ENCODE measurements around the gene IFNA5.

IFNA5 gene

GRCh38 chr9:21289848-21290247 is 15.3 kb downstream of the IFNA5 start:
- DNase-seq = no peak

DNA sequence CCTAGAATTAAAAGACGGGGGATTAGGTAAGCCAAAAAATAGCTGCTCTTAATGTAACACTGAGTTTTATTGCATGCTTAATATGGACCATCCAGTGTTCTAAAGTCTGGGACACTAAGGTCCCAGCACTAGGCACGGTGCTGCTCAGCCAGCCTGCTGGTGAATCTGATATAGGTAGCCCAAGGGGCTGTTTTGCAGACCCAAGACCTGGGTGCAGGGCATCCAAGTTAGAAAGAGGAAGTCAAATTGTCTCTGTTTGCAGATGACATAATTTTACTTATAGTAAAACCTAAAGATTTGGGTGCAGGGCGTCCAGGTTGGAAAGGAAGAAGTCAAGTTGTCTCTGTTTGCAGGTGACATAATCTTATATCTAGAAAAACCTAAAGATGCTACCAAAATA is 17.8 kb downstream of the IFNA5 start:
- no peak for DNase-seq

DNA sequence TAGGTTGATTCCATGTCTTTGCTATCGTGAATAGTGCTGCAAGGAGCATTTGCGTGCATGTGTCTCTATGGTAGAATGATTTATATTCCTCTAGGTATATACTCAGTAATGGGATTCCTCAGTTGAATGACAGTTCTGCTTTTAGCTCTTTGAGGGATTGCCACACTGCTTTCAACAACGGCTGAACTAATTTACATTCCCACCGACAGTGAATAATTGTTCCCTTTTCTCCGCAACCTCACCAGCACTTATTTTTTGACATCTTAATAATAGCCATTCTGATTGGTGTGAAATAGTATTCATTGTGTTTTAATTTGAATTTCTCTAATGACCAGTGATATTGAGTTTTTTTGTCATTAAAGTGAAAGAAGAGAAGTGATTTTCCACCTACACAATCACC is 18.5 kb downstream of the IFNA5 start:
- no peak for DNase-seq

DNA sequence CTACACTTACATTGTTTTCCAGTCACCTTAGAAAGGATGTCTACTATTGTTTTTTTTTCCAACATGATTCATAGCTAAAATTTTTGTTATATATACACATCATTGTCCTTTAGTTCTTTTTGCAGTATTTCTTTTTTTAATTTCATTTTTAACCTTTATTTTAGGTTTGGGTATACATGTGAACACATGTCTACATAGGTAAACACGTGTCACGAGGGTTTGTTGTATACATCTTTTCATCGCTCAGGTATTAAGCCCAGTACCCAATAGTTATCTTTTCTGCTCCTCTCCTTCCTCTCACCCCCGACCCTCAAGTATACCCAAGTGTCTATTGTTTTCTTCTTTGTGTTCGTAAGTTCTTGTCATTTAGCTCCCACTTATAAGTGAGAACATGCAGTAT is 19.0 kb downstream of the IFNA5 start:
- no peak for DNase-seq

DNA sequence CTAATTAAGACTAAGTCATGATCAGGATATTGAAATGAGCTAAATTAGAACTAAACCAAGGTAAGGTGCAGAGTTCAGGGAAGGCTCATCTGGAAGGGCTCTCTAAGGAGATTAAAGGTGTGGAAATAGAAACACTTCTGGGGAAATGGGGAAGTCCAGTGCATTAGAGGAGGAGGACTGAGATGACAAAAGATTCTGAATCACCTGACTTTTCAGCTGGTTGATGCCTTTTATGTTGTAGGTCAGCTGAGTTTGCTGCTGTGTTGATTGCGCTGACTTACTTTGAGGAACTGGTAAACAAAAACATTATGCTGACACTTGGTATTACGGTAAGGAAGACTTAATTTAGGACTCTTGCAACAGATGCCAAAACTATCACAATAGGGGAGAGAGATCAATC is 23.8 kb downstream of the IFNA5 start:
- no peak for DNase-seq

GRCh38 chr9:21268347-21268657 is 36.8 kb downstream of the IFNA5 start:
- no peak for DNase-seq

GRCh38 chr9:21267485-21268346 is 37.4 kb downstream of the IFNA5 start:
- DNase-seq = no peak

DNA sequence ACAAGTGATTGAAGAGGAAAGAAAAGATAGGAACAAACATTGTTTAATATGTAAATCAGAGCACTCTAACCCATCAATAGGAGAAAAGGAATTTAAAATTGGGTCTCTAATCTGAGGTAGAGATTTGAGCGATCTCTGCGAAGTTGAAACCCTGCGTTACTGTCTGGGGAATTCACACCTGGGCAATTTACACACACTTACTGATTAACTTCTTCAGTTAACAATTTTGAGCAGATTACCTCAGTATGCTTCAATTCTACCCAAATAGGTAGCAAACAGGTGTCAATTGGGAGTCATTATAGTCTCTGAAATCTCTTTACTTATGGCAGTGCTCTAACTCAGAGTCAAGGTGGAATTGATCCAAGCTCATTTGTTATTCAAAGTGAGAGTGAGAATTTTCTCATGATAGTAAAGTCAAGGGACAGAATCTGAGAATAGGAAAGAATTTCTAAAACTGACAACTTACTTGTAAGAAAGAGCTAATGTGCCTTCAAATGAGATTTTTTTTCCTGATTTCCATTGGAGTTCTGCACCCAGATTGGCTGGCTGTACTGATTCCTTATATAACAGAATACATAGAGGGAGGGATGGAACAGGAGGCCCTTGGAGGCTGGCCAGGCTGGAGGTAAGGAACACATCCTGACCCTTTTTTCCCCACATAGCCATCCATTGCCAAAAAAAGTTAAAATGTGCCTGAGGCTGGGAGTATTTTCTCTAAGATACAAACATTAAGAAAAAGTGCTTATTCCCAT is 38.2 kb downstream of the IFNA5 start:
- no peak for DNase-seq

DNA sequence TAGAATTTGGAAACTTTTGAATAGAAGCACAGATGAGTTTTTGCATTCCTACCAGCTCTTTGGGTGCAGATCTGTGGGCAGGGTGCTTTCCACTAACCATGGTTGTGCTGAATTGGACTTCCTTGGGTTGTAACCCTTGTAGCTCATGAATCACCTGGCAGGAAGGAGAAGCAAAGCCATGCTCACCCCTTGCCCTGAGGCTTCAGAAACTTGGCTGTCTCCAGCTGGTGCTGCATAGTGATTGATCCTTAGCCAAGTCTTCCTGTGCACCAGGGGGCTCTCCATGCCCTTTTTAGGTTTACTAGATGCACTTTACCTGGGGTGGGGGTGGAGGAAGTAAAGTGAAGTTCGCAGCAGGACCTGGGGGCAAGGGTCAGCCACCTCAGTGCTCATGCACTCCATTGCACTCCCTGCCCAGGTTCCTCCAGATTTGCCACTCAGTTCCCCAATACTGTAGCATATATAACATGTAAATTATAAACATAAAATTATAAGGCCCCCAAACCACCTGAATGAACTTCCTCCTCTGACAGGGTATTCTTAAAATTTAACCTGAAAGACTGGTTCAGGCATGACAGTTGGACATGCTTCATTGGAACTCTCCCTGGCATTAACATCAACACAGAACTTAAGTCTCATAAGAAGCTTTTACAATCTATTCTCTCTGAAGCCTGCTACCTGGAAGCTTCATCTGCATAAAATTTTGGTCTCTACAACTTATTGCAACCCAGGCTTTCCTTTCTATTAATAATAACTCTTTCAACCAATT is 39.5 kb downstream of the IFNA5 start:
- no peak for DNase-seq

DNA sequence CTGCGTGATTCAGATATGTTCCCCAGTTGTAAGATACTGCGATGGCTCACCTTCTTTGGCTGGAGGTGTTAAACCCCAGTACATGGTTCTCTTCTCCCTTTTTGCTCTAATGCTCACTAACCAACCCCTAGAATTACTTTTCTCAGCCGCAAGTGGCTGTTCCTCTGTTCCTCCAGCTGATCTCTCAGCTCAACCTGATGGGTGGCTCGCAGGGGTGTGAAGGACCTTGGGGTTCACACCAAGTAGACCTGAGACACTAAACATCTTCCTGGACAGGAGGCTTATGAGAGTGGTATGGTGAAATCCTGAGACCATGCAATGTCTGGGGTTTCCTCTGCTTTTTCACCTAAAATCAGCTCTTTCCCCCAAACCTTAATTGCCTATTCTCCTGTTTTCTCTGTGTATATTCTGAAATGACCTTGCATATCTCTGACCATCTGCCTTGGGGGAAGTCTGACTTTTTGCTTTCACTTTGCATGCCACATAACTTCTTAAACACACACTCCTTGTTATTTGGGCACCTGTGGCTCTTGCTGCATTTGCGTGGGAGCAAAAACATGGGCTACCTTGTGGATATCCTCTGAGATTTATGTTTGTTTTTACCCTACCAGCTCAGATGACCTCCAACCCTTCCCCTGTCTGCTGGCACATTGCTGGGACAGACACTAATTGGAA is 49.4 kb downstream of the IFNA5 start:
- no peak for DNase-seq
